Measurements from ENCODE around the gene ZSWIM4. TPM values are rescaled to one million over a fixed set of nuclear protein-coding genes. Genes with fewer than 3 reads are reported as not detected.
A peak's percentile ranks its signal among the peaks of the same experiment; 100 is the strongest.
"Not testable (repeated sequence)": the region's sequence is repeated elsewhere in the genome, so short reads cannot be mapped to it uniquely, and the experiment has no call there.

ZSWIM4 gene
- total and polyA plus RNA-seq, 5 experiments from 2014 or later, result 0.30 to 8.1 (median 1.5) TPM

DNA sequence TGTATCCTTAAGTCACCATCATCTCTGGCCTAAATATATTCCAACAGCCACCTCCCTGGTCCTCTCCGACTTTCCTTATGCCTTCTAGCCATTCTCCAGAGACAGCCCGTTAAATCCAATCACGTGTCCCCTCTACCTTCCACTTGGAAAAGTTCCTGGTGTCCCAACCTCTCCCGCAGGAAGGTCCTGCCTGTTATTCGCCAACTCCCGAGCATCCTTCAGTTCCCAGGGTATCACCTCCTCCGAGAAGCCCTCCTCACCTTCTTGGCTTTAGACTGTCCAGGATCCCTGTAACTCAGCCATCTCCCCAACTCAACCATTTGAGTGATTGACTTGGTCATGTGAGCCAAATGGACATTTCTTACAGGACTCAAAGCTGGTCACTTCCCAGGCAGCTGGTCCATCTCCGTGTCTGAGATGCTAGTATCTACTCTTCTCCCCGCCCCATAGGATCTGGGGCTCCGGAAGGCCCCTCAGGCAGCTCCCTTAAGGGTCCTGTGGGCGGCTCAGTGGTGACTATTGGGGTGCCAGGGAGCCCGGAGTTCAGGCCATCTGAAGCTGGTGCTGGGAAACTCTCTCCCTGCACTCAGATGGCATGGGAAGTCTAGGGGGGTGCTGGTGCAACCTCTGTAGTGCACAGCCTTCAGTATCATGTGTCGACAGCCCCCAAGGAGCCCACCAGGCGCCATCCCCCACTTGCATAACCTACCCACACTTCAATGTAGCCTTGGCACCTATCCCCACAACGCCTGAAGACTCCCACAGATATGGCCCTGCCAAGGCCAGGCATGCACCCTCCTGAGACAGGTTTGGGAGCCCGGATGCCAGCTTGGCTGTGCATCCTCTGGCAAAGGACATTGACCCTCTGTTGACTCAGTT, 53.8 kb downstream of the ZSWIM4 start:
- H3K27me3 Mint-ChIP-seq, result peaks cover 0 to 4% (median 0%) of the 10 kb centered on the region in 5 donors
- DNase-seq, result no peak
- peaks cover 25 to 54% (median 46%) of the 10 kb centered on the region in 4 donors for H3K4me1 Mint-ChIP-seq
- ATAC-seq, result no peak
- H3K4me3 Mint-ChIP-seq, result peak overlapping the region in 9 of 10 donors; percentile 43 to 84 (median 61)
- peaks cover 0 to 4% (median 3%) of the 10 kb centered on the region in 3 donors for H3K36me3 Mint-ChIP-seq
- peak overlapping the region; percentile 83 to 100 (median 100) for H3K27ac Mint-ChIP-seq
- peaks cover 0 to 3% (median 0%) of the 10 kb centered on the region in 9 donors for H3K9me3 Mint-ChIP-seq
- POLR2A ChIA-PET, result interaction anchor here (0.7 to 5.5 kb wide), 5 partner anchors 9 to 61 kb away, joined by 3 to 68 read pairs (median 12); no protein-coding TSS in a partner anchor

DNA sequence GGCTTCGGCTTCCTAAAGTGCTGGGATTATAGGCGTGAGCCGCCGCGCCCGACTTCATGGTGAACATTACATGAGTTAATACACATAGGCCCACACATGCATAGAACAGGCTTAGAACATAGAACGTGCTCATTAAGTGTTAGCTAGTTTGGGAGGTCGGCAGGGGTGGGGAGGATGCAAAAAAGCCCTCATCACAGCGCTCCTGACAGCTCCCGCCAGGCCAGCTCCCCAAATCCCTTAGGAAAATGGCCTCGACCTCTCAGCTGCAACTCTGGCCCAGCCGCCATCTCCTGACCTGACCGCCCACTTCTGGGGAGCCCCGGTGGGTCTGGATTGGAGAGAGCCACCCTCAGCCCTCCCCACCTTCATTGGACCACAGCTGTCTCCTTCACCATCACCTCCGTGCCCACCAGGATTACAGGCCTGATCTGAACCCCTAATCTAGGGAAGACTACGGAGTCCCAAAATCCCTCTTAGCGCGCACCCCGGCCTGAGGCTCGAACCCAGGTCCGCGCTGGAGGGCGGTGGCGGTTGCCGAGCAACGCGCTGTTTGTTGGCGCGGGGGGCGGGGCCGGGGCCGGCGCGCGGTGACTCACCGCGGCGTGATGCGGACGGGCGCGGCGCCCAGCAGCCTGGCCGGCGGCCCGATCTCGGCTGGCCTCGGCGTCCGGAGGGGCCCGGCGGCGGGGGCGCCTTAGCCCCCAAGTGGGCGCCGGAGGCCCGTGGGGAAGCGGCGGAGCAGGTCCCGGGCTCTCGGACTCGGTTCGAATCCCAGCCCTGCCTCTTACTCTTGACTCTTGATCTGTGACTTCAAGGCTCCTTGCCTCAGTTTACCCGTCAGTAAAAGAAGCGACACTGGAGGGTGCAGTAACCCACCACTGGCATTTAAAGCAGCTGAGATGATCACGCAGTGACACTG, 55.0 kb downstream of the ZSWIM4 start:
- peaks cover 0 to 3% (median 0%) of the 10 kb centered on the region in 9 donors for H3K9me3 Mint-ChIP-seq
- H3K27ac Mint-ChIP-seq, result peak overlapping the region; percentile 80 to 100 (median 92)
- H3K36me3 Mint-ChIP-seq, result peaks cover 0 to 4% (median 3%) of the 10 kb centered on the region in 3 donors
- DNase-seq (peak in 5 of 10 donors; percentile 39 to 68 (median 58)), ATAC-seq (no peak)
- H3K27me3 Mint-ChIP-seq, result peaks cover 0 to 4% (median 0%) of the 10 kb centered on the region in 5 donors
- POLR2A ChIA-PET, result interaction anchor here (0.5 to 5.5 kb wide), 5 partner anchors 11 to 1758 kb away, joined by 3 to 68 read pairs (median 12); no protein-coding TSS in a partner anchor
- H3K4me3 Mint-ChIP-seq, result peak overlapping the region; percentile 24 to 84 (median 62)
- H3K4me1 Mint-ChIP-seq, result peaks cover 21 to 42% (median 35%) of the 10 kb centered on the region in 4 donors

DNA sequence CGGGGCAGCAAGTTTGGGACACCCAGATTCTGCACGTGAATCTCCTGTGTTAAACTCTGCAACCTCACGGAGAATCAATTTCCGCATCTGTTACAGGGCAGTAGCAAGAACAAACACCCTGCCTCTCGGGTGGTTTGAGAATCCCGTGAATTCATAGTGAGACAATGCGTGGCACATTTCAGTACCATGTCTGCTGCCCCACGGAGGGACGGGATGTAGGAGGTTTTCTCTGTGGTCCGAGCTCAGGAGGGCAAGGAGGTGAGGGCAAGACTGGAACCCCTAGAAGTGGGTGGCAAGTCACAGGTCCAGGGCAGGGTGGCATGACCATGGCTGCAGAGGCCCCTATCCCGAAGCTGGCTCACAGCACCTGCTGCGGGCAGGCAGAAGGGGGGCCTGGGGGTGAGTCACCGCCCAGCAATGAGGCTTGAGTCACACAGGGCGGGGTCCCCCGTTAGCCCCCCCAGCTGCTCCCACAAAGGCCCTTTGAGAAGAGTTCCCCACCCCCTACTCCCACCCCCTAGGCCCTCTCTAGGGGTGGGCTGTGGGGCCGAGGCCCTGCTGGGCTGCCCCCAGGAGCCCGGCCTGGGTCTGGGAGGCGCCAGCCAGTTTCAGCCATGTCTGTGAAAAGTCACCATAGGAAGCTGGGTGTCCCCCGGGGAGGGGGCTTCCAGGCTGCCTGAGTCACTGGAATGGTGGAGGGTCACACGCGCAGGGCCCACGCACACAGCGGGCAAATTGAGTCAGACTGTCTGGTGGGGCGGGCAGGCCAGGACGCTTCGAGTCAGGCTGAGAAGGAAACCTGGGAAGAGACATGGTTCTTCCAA, 55.9 kb downstream of the ZSWIM4 start:
- ATAC-seq (no peak), DNase-seq (peak in 3 of 10 donors; percentile 53 to 80 (median 69))
- H3K4me3 Mint-ChIP-seq, result peak overlapping the region in 9 of 10 donors; percentile 30 to 84 (median 61)
- H3K27me3 Mint-ChIP-seq, result peaks cover 0 to 4% (median 0%) of the 10 kb centered on the region in 5 donors
- peaks cover 0 to 4% (median 3%) of the 10 kb centered on the region in 3 donors for H3K36me3 Mint-ChIP-seq
- H3K4me1 Mint-ChIP-seq, result peaks cover 18 to 35% (median 27%) of the 10 kb centered on the region in 4 donors
- POLR2A ChIA-PET, result interaction anchor here (0.5 to 5.5 kb wide), 5 partner anchors 10 to 1759 kb away, joined by 3 to 65 read pairs (median 5); a partner anchor contains a TSS
- peaks cover 0 to 3% (median 0%) of the 10 kb centered on the region in 9 donors for H3K9me3 Mint-ChIP-seq
- peak overlapping the region; percentile 80 to 100 (median 92) for H3K27ac Mint-ChIP-seq

DNA sequence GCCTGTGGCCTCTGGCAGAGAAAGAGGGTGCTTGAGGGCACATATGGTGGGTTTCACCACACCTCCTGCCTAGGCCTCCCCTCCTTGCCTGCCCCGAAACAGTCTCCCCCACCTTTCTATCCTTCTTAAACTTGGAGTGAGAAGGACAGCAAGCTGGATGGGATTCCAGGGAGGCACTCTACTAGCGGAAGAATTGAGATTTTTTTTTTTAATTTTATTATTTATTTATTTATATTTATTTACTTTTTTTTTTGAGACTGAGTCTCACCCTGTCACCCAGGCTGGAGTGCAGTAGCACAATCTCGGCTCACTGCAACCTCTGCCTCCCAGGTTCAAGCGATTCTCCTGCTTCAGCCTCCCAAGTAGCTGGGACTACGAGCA, 56.5 kb downstream of the ZSWIM4 start:
- ATAC-seq, H3K27me3 Mint-ChIP-seq, H3K4me3 Mint-ChIP-seq, DNase-seq, H3K36me3 Mint-ChIP-seq, H3K9me3 Mint-ChIP-seq: not testable (repeated sequence)
- POLR2A ChIA-PET, result interaction anchor here (0.6 to 1.1 kb wide), 3 partner anchors 9 to 104 kb away, joined by 3 to 5 read pairs (median 3); a partner anchor contains a TSS
- Mint-ChIP-seq H3K27ac (peak overlapping the region in 6 of 10 donors; percentile 43 to 100 (median 70)), H3K4me1 (peaks cover 13 to 29% (median 21%) of the 10 kb centered on the region in 4 donors)

DNA sequence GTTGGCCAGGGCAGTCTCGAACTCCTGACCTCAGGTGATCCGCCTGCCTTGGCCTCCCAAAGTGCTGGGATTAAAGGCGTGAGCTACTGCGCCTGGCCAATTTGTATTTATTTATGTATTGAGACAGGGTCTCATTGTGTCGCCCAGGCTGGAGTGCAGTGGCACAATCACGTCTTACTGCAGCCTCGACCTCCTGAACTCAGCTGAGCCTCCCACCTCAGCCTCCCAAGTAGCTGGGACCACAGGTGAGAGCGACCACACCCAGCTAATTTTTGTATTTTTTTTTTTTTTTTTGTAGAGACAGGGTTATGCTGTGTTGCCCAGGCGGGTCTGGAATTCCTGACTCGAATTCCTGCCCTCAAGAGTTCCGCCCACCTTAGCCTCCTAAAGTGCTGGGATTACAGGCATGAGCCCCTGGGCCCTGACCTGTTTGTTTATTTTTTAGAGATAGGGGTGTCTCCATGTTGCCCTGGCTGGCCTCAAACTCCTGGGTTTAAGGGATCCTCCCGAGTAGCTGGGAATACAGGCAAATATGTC, 57.0 kb downstream of the ZSWIM4 start:
- peak overlapping the region in 3 of 10 donors; percentile 31 to 71 (median 43) for H3K27ac Mint-ChIP-seq
- not testable (repeated sequence) for DNase-seq, H3K9me3 Mint-ChIP-seq, H3K4me3 Mint-ChIP-seq, H3K27me3 Mint-ChIP-seq, ATAC-seq, H3K36me3 Mint-ChIP-seq
- H3K4me1 Mint-ChIP-seq, result peaks cover 11 to 26% (median 18%) of the 10 kb centered on the region in 4 donors
- POLR2A ChIA-PET, result interaction anchor here (0.6 to 1.3 kb wide), 7 partner anchors 9 to 104 kb away, joined by 3 to 5 read pairs (median 3); a partner anchor contains a TSS

DNA sequence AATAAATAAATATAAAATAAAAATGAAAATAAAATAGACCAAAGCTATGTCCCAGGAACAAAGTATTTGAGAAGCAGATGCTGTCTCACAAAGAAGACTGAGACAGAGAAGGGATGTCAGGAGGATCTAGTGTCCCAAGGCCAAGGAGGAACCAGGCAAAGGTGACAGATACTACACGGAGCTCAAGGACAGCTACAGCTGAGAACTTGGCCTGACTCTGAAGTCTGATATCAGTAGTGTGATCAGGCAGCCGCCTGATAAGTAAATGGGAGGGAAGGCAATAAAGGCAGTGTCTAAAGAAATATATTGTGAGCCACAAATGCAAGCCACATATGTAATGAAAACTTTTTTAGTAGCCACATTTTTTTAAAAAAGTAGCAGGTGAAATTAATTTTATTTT, 61.3 kb downstream of the ZSWIM4 start:
- ATAC-seq, result no peak
- no peak overlapping the region for H3K27ac Mint-ChIP-seq
- no peak for DNase-seq
- no peaks in the 10 kb centered on the region for H3K36me3 Mint-ChIP-seq
- H3K4me1 Mint-ChIP-seq, result peaks cover 3 to 11% (median 10%) of the 10 kb centered on the region in 4 donors
- H3K4me3 Mint-ChIP-seq, result no peak overlapping the region
- no peaks in the 10 kb centered on the region for H3K27me3 Mint-ChIP-seq
- no peaks in the 10 kb centered on the region for H3K9me3 Mint-ChIP-seq
- POLR2A ChIA-PET, result interaction anchor here (1.3 to 1.5 kb wide), 2 partner anchors 9 to 20 kb away, joined by 3 to 6 read pairs; no protein-coding TSS in a partner anchor

DNA sequence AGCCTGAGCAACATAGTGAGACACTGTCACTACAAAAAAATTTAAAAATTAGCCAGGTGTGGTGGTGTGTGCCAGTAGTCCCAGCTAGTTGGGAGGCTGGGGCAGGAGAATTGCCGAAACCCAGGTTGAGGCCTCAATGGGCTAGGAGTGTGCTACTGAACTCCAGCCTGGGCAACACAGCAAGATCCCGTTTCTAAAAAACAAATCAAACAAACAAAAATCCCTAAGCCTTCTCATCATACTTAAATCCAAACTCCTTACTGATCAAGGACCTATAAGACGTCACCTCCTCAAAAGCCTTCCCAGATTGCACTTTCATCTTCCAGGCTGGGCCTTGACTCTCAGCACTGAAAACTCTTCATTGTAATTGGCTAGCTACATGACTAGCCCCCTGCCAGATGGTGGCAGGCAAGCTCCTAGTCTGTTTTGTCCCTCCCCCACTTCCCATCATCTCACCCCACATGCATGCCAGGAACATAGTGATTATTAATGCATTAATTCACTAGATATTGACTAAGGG, 64.2 kb downstream of the ZSWIM4 start:
- Mint-ChIP-seq H3K36me3 (peaks cover 0 to 2% (median 0%) of the 10 kb centered on the region in 3 donors), H3K4me3 (no peak overlapping the region), H3K9me3 (no peaks in the 10 kb centered on the region), H3K4me1 (peaks cover 14 to 34% (median 27%) of the 10 kb centered on the region in 4 donors), H3K27ac (peak overlapping the region in 4 of 10 donors; percentile 16 to 78 (median 32)), H3K27me3 (peaks cover 2 to 10% (median 9%) of the 10 kb centered on the region in 5 donors)
- POLR2A ChIA-PET, result interaction anchor here (0.9 to 2.1 kb wide), 4 partner anchors 12 to 84 kb away, joined by 3 to 10 read pairs (median 4); no protein-coding TSS in a partner anchor
- ATAC-seq (no peak), DNase-seq (no peak)

DNA sequence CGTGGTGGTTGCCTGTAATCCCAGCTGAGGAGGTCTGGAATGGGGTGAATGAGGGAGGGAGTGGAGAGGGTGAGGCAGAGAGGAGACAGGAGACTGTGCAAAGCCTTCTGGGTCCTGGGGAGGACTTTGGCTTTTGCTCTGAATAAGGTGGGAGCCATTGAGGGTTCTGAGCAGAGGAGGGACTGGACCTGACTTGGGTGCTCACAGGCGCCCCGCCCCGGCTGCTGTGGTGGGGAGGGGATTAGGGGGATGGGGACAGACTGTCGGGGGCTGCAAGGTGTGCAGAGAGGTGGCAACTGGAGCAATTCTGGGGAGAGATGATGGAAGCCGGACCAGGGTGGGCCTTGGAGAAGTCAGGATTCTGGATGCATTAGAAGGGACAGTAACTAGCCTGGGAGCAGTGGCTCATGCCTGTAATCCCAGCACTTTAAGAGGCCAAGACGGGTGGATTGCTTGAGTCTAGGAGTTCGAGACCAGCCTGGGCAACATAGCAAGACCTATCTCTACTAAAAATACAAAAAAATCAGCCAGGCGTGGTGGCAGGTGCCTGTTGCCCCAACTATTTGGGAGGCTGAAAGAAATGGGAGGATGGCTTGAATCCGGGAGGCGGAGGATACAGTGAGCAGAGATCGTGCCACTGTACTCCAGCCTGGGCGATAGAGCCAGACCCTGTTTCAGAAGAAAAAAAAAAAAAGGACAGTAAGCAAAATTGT, 65.6 kb downstream of the ZSWIM4 start:
- peak overlapping the region; percentile 87 to 97 (median 92) for H3K4me3 Mint-ChIP-seq
- H3K36me3 Mint-ChIP-seq, result peaks cover 0 to 2% (median 0%) of the 10 kb centered on the region in 3 donors
- no peaks in the 10 kb centered on the region for H3K9me3 Mint-ChIP-seq
- H3K4me1 Mint-ChIP-seq, result peaks cover 16 to 38% (median 31%) of the 10 kb centered on the region in 4 donors
- POLR2A ChIA-PET, result interaction anchor here (0.6 to 4.6 kb wide), 10 partner anchors 9 to 220 kb away, joined by 3 to 73 read pairs (median 5); partner anchors contain the start of genes C19orf53 and ZSWIM4
- H3K27ac Mint-ChIP-seq, result peak overlapping the region in 9 of 10 donors; percentile 56 to 99 (median 95)
- peaks cover 2 to 14% (median 12%) of the 10 kb centered on the region in 5 donors for H3K27me3 Mint-ChIP-seq
- no peak for ATAC-seq
- DNase-seq, result peak in 1 of 10 donors; percentile 56

DNA sequence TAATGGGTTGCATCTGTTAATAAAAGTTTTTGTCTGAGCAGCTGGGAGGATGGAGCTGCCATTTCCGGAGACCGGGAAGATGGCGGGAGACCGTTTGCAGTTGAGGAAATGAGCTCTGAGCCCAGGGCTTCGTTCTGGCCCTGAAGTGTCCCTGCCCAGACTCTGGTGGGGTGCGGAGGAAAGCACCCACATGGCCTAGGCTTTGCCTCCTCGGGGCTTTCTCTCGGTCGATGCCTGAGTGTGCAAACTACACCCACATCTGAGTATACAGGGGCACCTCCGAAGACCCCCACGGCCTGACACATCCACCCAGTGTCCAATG, 66.1 kb downstream of the ZSWIM4 start:
- DNase-seq (peak in 1 of 10 donors; percentile 62), ATAC-seq (peak; percentile 11 to 33)
- peaks cover 17 to 39% (median 35%) of the 10 kb centered on the region in 4 donors for H3K4me1 Mint-ChIP-seq
- H3K27me3 Mint-ChIP-seq, result peaks cover 4 to 18% (median 15%) of the 10 kb centered on the region in 5 donors
- H3K36me3 Mint-ChIP-seq, result peaks cover 0 to 2% (median 0%) of the 10 kb centered on the region in 3 donors
- peak overlapping the region; percentile 87 to 97 (median 92) for H3K4me3 Mint-ChIP-seq
- POLR2A ChIA-PET, result interaction anchor here (0.6 to 4.6 kb wide), 9 partner anchors 10 to 220 kb away, joined by 3 to 73 read pairs (median 5); partner anchors contain the start of genes C19orf53 and ZSWIM4
- peak overlapping the region; percentile 84 to 99 (median 96) for H3K27ac Mint-ChIP-seq
- H3K9me3 Mint-ChIP-seq, result no peaks in the 10 kb centered on the region
